ENCODE data around the gene SLC30A5. TPM values are rescaled to one million over a fixed set of nuclear protein-coding genes. Genes with fewer than 3 reads are reported as not detected.
A peak's percentile ranks its signal among the peaks of the same experiment; 100 is the strongest.

SLC30A5 gene
- total and polyA plus RNA-seq, 2 of the 13 experiments (the other 11 are each of a cell fraction or from before 2014, with no cell fraction given): 46.0 to 53.6 TPM

DNA sequence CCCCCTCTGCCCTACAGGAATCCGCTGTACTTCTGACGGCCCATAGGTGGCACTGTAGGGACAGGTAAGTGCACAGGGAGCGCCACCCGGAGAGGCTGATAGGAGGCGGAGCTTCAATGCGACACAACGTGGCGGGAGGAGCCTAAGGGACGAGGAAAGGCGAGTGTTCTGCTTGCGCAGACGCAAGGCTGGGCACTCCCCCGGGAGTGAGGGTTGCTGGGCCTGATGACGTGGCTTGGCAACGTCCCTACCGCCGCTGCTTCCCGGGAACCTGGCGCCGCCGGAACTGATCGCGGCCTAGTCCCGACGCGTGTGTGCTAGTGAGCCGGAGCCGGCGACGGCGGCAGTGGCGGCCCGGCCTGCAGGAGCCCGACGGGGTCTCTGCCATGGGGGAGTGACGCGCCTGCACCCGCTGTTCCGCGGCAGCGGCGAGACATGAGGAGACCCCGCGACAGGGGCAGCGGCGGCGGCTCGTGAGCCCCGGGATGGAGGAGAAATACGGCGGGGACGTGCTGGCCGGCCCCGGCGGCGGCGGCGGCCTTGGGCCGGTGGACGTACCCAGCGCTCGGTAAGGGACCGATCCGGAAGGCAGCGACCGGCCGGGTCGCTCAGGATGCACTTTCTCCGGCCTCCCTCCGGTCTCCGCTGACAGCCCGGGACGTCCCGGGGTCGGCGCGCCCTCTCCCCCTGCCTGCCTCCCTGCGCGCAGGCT lies at the start of gene SLC30A5 (continued):
- TF ChIP-seq ZNF326 (CRISPR knock-in tag; IDR thresholded peaks at IDR 0.05; ENCODE audit: borderline replicate concordance) (no peak), NFRKB (IDR thresholded peaks at IDR 0.05) (no peak), ZNF761 (CRISPR knock-in tag; conservative IDR thresholded peaks at IDR 0.05) (peak; percentile 86), ZBTB1 (CRISPR knock-in tag; IDR thresholded peaks at IDR 0.05; ENCODE audit: borderline replicate concordance) (no peak), KAT8 (CRISPR knock-in tag; IDR thresholded peaks at IDR 0.05) (peak; percentile 93), ZMYM3 (CRISPR knock-in tag; IDR thresholded peaks at IDR 0.05) (no peak; the same call in 1 of the 2 replicates), DPF2 (CRISPR knock-in tag; IDR thresholded peaks at IDR 0.05; ENCODE audit: borderline replicate concordance, low read depth) (no peak), RORA (CRISPR knock-in tag; IDR thresholded peaks at IDR 0.05) (no peak), ZNF17 (CRISPR knock-in tag; IDR thresholded peaks at IDR 0.05) (no peak)
- TF ChIP-seq, protein P1, sequence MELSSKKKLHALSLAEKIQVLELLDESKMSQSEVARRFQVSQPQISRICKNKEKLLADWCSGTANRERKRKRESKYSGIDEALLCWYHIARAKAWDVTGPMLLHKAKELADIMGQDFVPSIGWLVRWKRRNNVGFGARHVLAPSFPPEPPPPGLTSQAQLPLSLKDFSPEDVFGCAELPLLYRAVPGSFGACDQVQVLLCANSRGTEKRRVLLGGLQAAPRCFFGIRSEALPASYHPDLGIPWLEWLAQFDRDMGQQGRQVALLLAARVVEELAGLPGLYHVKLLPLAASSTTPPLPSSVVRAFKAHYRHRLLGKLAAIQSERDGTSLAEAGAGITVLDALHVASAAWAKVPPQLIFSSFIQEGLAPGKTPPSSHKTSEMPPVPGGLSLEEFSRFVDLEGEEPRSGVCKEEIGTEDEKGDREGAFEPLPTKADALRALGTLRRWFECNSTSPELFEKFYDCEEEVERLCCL (CRISPR knock-in tag; IDR thresholded peaks at IDR 0.05; ENCODE audit: borderline replicate concordance): no peak
- TF ChIP-seq, protein P2, sequence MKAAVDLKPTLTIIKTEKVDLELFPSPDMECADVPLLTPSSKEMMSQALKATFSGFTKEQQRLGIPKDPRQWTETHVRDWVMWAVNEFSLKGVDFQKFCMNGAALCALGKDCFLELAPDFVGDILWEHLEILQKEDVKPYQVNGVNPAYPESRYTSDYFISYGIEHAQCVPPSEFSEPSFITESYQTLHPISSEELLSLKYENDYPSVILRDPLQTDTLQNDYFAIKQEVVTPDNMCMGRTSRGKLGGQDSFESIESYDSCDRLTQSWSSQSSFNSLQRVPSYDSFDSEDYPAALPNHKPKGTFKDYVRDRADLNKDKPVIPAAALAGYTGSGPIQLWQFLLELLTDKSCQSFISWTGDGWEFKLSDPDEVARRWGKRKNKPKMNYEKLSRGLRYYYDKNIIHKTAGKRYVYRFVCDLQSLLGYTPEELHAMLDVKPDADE (CRISPR knock-in tag; IDR thresholded peaks at IDR 0.05): no peak
- TF ChIP-seq, protein P3, sequence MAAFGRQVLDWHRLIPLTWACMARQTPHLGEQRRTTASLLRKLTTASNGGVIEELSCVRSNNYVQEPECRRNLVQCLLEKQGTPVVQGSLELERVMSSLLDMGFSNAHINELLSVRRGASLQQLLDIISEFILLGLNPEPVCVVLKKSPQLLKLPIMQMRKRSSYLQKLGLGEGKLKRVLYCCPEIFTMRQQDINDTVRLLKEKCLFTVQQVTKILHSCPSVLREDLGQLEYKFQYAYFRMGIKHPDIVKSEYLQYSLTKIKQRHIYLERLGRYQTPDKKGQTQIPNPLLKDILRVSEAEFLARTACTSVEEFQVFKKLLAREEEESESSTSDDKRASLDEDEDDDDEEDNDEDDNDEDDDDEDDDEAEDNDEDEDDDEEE (CRISPR knock-in tag; IDR thresholded peaks at IDR 0.05): peak; percentile 48; the same call in 1 of the 2 replicates
- TF ChIP-seq, protein P4, sequence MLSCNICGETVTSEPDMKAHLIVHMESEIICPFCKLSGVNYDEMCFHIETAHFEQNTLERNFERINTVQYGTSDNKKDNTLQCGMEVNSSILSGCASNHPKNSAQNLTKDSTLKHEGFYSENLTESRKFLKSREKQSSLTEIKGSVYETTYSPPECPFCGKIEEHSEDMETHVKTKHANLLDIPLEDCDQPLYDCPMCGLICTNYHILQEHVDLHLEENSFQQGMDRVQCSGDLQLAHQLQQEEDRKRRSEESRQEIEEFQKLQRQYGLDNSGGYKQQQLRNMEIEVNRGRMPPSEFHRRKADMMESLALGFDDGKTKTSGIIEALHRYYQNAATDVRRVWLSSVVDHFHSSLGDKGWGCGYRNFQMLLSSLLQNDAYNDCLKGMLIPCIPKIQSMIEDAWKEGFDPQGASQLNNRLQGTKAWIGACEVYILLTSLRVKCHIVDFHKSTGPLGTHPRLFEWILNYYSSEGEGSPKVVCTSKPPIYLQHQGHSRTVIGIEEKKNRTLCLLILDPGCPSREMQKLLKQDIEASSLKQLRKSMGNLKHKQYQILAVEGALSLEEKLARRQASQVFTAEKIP (CRISPR knock-in tag; IDR thresholded peaks at IDR 0.05; ENCODE audit: borderline replicate concordance): no peak
- TF ChIP-seq, protein P5, sequence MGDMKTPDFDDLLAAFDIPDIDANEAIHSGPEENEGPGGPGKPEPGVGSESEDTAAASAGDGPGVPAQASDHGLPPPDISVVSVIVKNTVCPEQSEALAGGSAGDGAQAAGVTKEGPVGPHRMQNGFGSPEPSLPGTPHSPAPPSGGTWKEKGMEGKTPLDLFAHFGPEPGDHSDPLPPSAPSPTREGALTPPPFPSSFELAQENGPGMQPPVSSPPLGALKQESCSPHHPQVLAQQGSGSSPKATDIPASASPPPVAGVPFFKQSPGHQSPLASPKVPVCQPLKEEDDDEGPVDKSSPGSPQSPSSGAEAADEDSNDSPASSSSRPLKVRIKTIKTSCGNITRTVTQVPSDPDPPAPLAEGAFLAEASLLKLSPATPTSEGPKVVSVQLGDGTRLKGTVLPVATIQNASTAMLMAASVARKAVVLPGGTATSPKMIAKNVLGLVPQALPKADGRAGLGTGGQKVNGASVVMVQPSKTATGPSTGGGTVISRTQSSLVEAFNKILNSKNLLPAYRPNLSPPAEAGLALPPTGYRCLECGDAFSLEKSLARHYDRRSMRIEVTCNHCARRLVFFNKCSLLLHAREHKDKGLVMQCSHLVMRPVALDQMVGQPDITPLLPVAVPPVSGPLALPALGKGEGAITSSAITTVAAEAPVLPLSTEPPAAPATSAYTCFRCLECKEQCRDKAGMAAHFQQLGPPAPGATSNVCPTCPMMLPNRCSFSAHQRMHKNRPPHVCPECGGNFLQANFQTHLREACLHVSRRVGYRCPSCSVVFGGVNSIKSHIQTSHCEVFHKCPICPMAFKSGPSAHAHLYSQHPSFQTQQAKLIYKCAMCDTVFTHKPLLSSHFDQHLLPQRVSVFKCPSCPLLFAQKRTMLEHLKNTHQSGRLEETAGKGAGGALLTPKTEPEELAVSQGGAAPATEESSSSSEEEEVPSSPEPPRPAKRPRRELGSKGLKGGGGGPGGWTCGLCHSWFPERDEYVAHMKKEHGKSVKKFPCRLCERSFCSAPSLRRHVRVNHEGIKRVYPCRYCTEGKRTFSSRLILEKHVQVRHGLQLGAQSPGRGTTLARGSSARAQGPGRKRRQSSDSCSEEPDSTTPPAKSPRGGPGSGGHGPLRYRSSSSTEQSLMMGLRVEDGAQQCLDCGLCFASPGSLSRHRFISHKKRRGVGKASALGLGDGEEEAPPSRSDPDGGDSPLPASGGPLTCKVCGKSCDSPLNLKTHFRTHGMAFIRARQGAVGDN (CRISPR knock-in tag; IDR thresholded peaks at IDR 0.05): peak; percentile 98
- TF ChIP-seq, protein P6, sequence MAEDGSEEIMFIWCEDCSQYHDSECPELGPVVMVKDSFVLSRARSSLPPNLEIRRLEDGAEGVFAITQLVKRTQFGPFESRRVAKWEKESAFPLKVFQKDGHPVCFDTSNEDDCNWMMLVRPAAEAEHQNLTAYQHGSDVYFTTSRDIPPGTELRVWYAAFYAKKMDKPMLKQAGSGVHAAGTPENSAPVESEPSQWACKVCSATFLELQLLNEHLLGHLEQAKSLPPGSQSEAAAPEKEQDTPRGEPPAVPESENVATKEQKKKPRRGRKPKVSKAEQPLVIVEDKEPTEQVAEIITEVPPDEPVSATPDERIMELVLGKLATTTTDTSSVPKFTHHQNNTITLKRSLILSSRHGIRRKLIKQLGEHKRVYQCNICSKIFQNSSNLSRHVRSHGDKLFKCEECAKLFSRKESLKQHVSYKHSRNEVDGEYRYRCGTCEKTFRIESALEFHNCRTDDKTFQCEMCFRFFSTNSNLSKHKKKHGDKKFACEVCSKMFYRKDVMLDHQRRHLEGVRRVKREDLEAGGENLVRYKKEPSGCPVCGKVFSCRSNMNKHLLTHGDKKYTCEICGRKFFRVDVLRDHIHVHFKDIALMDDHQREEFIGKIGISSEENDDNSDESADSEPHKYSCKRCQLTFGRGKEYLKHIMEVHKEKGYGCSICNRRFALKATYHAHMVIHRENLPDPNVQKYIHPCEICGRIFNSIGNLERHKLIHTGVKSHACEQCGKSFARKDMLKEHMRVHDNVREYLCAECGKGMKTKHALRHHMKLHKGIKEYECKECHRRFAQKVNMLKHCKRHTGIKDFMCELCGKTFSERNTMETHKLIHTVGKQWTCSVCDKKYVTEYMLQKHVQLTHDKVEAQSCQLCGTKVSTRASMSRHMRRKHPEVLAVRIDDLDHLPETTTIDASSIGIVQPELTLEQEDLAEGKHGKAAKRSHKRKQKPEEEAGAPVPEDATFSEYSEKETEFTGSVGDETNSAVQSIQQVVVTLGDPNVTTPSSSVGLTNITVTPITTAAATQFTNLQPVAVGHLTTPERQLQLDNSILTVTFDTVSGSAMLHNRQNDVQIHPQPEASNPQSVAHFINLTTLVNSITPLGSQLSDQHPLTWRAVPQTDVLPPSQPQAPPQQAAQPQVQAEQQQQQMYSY (CRISPR knock-in tag; IDR thresholded peaks at IDR 0.05): peak; percentile 41; the same call in 1 of the 2 replicates
